Measurements from ENCODE around the gene MS4A7.

GRCh38 chr11:60339356-60339755, 39.0 kb upstream of the MS4A7 start:
- TF ChIP-seq POLR2A (IDR thresholded peaks at IDR 0.05) (no peak), CTCF (IDR thresholded peaks at IDR 0.05) (no peak), POLR2AphosphoS5 (IDR thresholded peaks at IDR 0.05) (no peak)

All from stomach (tissue), 4 donors.